AG10803 (cell line): ENCODE results near the gene IL31RA.

Source experiments
- DNase-seq: peaks from one replicate; pipeline ENCODE4 v3.0.0; 2010; ENCODE audit warnings: low read depth
- H3K4me3 ChIP-seq: 2 replicates; pipeline ENCODE4 v1.5.1; 2011; ENCODE audit warnings: mild to moderate bottlenecking, low read length, control low read depth
- TF ChIP-seq, protein P1 (sequence below): conservative IDR thresholded peaks from 2 replicates; pipeline ENCODE4 v1.5.1; 2011; ENCODE audit warnings: mild to moderate bottlenecking, low read length, control low read depth, inconsistent platforms

IL31RA gene

DNA sequence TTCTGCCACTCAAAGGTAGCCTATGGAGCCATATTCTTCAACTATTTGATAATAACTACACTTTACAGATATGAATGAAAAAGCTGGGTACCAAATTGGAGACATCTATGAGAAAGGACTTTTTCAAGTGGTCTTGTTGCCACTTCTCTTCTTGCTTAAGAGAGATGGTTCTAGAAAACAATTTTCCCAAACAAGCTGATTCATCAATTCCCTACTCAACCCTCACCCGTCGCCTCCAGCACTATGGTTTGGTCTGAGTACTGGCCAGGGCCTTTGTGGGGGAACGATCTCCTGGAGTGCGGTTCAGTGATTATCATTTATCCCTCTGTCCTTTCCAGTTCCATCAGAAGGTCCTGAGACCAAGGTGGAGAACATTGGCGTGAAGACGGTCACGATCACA is 56.8 kb downstream of the IL31RA start:
- DNase-seq, result no peak
- H3K4me3 ChIP-seq, result no peak overlapping the region
- TF ChIP-seq, protein P1, sequence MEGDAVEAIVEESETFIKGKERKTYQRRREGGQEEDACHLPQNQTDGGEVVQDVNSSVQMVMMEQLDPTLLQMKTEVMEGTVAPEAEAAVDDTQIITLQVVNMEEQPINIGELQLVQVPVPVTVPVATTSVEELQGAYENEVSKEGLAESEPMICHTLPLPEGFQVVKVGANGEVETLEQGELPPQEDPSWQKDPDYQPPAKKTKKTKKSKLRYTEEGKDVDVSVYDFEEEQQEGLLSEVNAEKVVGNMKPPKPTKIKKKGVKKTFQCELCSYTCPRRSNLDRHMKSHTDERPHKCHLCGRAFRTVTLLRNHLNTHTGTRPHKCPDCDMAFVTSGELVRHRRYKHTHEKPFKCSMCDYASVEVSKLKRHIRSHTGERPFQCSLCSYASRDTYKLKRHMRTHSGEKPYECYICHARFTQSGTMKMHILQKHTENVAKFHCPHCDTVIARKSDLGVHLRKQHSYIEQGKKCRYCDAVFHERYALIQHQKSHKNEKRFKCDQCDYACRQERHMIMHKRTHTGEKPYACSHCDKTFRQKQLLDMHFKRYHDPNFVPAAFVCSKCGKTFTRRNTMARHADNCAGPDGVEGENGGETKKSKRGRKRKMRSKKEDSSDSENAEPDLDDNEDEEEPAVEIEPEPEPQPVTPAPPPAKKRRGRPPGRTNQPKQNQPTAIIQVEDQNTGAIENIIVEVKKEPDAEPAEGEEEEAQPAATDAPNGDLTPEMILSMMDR, result no peak

DNA sequence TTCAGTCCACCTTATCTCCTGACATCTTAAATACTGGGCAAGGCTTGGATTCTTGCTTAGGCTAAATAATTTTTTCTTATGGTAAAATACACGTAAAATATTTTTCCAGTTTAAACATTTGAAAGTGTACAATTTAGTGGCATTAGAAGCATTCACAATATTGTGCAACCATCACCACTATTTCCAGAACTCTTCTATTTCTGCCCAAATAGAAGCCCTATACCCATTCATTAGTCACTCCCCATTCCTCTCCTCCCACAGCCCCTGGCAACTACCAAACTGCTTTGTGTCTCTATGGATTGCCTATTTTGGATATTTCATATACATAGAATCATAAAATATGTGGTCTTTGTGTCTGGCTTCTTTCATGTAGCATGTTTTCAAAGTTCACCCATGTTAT is 57.6 kb downstream of the IL31RA start:
- DNase-seq, result peak; percentile 52
- TF ChIP-seq, protein P1, result no peak
- H3K4me3 ChIP-seq, result no peak overlapping the region

DNA sequence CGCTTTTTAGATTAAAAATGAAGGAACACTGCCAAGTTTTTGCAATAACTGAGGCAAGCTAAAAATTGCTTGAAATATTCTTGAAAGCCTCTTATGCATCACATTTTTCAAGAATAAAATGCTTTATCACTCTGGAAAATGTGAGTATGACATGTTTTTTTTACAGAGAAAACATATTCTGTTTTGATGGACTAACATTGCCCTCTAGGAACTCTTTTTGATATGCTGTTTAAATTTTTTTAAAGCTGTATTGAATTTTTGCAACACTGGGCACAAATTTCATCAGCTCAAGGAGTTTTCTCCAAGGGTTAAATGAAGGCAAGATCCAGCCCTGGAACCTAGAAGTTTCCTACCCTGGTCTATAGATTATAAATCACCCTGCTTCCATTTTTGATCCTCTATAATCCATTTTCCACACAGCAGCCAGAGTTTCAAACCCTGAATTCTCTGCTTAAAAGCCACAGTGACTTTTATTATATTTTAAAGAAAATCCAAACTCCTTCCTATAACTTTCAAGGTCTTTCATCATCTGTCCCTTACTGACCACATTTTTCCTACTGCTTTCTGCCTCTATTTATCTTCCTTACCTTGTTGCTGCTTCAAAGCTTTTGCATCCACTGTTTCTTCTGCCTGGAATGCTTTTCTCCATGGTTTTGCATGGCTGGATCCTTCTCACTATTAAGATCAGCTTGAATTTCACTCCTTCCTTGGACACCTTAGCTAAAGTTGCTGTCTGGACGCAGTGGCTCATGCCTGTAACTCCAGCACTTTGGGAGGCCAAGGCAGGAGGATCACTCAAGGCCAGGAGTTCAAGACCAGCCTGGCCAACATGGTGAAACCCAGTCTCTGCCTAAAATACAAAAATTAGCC is 60.9 kb downstream of the IL31RA start:
- peak; percentile 59 for DNase-seq
- TF ChIP-seq, protein P1, result peak; percentile 30; the same call in 1 of the 2 replicates
- H3K4me3 ChIP-seq, result no peak overlapping the region

DNA sequence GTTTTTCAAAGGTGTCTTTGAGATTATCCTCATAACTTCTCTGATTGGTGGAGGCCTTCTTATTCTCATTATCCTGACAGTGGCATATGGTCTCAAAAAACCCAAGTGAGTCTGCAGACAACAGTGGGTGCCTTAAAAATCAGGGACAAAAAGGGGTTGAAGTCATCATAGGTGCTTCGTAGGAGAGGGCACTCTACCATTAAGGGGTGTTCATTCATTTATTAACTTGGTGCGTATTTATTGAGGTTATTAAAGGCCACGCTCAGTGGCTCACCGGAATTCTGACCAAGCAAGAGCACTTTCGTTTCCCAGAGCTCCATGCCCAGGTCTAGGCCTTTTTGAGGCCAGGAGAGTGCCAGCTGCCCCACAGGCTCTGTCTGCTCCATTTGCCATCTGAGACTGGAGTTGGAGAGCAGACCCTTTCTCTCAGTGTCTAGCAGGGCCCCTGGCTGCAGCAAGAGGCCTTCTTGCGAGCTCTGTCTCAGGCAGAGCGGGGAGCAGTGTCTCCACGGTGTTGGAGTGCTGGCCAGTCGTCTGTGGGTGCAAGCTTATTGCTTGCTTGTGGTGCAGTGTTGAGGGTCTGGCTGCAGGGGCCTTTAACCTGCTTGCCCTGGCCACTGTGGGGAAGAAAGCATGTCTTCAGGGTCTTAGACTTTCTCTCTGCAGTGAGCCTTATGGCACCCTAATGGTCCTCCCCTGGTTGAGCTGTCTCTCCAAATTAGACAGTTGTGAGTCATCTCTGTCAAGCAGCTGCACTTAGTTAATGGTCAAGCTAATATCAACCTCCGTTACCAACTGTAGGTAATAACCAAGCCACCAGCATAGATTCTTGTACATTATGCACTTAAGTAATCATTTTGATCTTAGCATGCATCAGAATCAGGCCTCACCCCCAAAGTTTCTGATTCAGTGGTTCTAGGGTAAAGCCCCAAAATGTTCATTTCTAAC is 62.6 kb downstream of the IL31RA start:
- no peak for DNase-seq
- no peak overlapping the region for H3K4me3 ChIP-seq
- TF ChIP-seq, protein P1, result no peak

DNA sequence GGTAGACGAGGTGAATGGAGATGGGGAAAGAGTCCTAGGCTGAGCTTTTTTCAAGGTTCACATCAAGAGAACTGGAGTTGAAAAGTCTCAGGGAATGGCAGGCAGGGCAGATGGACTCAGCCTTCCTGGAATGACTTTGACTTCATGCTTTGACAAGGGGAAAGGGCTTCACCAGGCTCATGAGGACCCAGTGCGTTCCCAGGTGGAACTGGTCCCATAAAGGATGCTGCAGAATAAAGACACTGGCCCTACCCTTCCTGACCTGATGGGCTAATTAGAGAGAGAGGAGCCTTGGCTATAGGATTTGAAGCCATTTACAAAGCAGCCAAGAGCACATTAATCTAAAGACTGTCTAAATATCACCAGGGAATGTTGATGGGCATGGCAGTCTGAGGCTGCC is 63.8 kb downstream of the IL31RA start:
- no peak for DNase-seq
- TF ChIP-seq, protein P1, result no peak
- H3K4me3 ChIP-seq, result no peak overlapping the region

DNA sequence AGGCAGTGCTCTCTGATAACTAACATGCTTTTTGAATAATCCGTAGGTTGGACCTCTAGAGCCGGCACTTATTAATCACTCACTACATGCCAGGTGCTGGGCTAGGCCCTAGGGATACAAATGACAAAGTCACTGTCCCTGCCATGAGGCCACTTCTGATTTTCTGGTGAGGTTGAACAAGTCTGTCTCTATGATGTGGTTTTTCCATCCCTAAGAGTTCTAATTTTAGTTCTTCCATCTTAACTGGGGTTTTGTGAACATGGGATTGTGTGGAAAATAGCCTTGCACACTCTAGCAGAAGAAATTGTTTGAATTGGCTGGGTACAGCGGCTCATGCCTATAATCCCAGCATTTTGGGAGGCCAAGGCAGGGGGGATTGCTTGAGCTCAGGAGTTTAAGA is 64.6 kb downstream of the IL31RA start:
- DNase-seq, result no peak
- no peak overlapping the region for H3K4me3 ChIP-seq
- TF ChIP-seq, protein P1, result no peak
